Effector memory CD8-positive, alpha-beta T cell (primary cell): ENCODE measurements around the gene DNPEP.

ENCODE experiments used
- ATAC-seq: fragments of 150-1000 bp; cut with Tn5 transposase; replicated peaks from 2 replicates; pipeline ENCODE4 v1.10.0; 2021; ENCODE audit warnings: mild to moderate bottlenecking, moderate library complexity
- DNase-seq, 3 experiments: peaks; one replicate each; pipeline ENCODE4 v3.0.0; 2021
- H3K27ac Mint-ChIP-seq, 2 donors: one replicate each; pipeline ENCODE4 v1.8.0; 2022; ENCODE audit warnings: mild to moderate bottlenecking in 2 of 2, mixed read lengths in 2 of 2, moderate library complexity in 2 of 2
- H3K27me3 Mint-ChIP-seq, 2 donors: one replicate each; pipeline ENCODE4 v1.8.0; 2022; ENCODE audit warnings: mixed read lengths in 2 of 2
- H3K36me3 Mint-ChIP-seq: one replicate; pipeline ENCODE4 v1.8.0; 2022; ENCODE audit warnings: mild to moderate bottlenecking, moderate library complexity, mixed read lengths; ENCODE audit not compliant: insufficient read depth
- H3K4me1 Mint-ChIP-seq, 2 donors: one replicate each; pipeline ENCODE4 v1.8.0; 2022; ENCODE audit warnings: low read depth in 2 of 2, mixed read lengths in 2 of 2
- H3K4me3 Mint-ChIP-seq, 2 donors: one replicate each; pipeline ENCODE4 v1.8.0; 2022; ENCODE audit warnings: mild to moderate bottlenecking in 2 of 2, mixed read lengths in 2 of 2, moderate library complexity in 2 of 2
- H3K9me3 Mint-ChIP-seq, 2 donors: one replicate each; pipeline ENCODE4 v1.8.0; 2022; ENCODE audit warnings: mixed read lengths in 2 of 2
- total RNA-seq, 9 experiments: gene quantifications; one replicate each; lab custom pipeline; 2026; lab: John Stamatoyannopoulos, UW

Gene DNPEP
- 53.8 to 142 (median 80.0) reads per million in 9 experiments for total RNA-seq

GRCh38 chr2:219387306-219388120, at the start of gene DNPEP:
DNPEP (minus strand) TSS chr2:219387912; CDS start chr2:219387794, 118 bp downstream.
- no peaks in the 10 kb centered on the region for H3K9me3 Mint-ChIP-seq
- H3K27me3 Mint-ChIP-seq, result no peaks in the 10 kb centered on the region
- H3K36me3 Mint-ChIP-seq, result peaks cover 24% of the 10 kb centered on the region
- peak within 1 kb of the TSS; percentile 98 for H3K27ac Mint-ChIP-seq
- ATAC-seq (peak; percentile 58), DNase-seq (peak; percentile 91 to 94 (median 92))
- peaks cover 9 to 18% of the 10 kb centered on the region in 2 donors for H3K4me1 Mint-ChIP-seq
- H3K4me3 Mint-ChIP-seq, result peak within 1 kb of the TSS; percentile 94 to 95

GRCh38 chr2:219437141-219437540, 49.4 kb upstream of the DNPEP start:
- ATAC-seq (no peak), DNase-seq (no peak)
- H3K36me3 Mint-ChIP-seq, result no peaks in the 10 kb centered on the region
- no peaks in the 10 kb centered on the region for H3K9me3 Mint-ChIP-seq
- no peak overlapping the region for H3K27ac Mint-ChIP-seq
- peaks cover 33 to 35% of the 10 kb centered on the region in 2 donors for H3K27me3 Mint-ChIP-seq
- no peak overlapping the region for H3K4me3 Mint-ChIP-seq
- H3K4me1 Mint-ChIP-seq, result peaks cover 9% of the 10 kb centered on the region in 2 donors

GRCh38 chr2:219436491-219436890, 48.8 kb upstream of the DNPEP start:
- no peak overlapping the region for H3K4me3 Mint-ChIP-seq

GRCh38 chr2:219435701-219436100, 48.0 kb upstream of the DNPEP start:
- Mint-ChIP-seq H3K36me3 (no peaks in the 10 kb centered on the region), H3K4me1 (peaks cover 0 to under 1% of the 10 kb centered on the region in 2 donors), H3K27ac (no peak overlapping the region), H3K9me3 (no peaks in the 10 kb centered on the region), H3K27me3 (peaks cover 24 to 27% of the 10 kb centered on the region in 2 donors), H3K4me3 (no peak overlapping the region)
- DNase-seq (no peak), ATAC-seq (no peak)

More at GRCh38 chr2:219436491-219436890, 48.8 kb upstream of the DNPEP start:
- no peak overlapping the region for H3K27ac Mint-ChIP-seq
- peaks cover 31 to 35% of the 10 kb centered on the region in 2 donors for H3K27me3 Mint-ChIP-seq
- no peak for DNase-seq
- H3K4me1 Mint-ChIP-seq, result peaks cover 8% of the 10 kb centered on the region in 2 donors
- no peaks in the 10 kb centered on the region for H3K36me3 Mint-ChIP-seq
- no peak for ATAC-seq
- H3K9me3 Mint-ChIP-seq, result no peaks in the 10 kb centered on the region

- Mint-ChIP-seq H3K4me1 (no peaks in the 10 kb centered on the region), H3K4me3 (no peak within 1 kb of the TSS), H3K9me3 (no peaks in the 10 kb centered on the region), H3K27ac (no peak within 1 kb of the TSS), H3K27me3 (peaks cover 22 to 25% of the 10 kb centered on the region in 2 donors), H3K36me3 (no peaks in the 10 kb centered on the region)
- DNase-seq (no peak), ATAC-seq (peak; percentile 24)
Measured at GRCh38 chr2:219434718-219435525, 47.2 kb upstream of the DNPEP start, which contains the start of gene SPEG. SPEG (plus strand) TSS chr2:219434843; CDS start chr2:219434978, 135 bp downstream.

GRCh38 chr2:219434468-219434717, 46.7 kb upstream of the DNPEP start:
- peaks cover 22 to 25% of the 10 kb centered on the region in 2 donors for H3K27me3 Mint-ChIP-seq
- no peak overlapping the region for H3K4me3 Mint-ChIP-seq
- no peaks in the 10 kb centered on the region for H3K4me1 Mint-ChIP-seq
- H3K27ac Mint-ChIP-seq, result no peak overlapping the region
- no peaks in the 10 kb centered on the region for H3K36me3 Mint-ChIP-seq
- ATAC-seq (no peak), DNase-seq (no peak)
- no peaks in the 10 kb centered on the region for H3K9me3 Mint-ChIP-seq

- no peak overlapping the region for H3K4me3 Mint-ChIP-seq
- H3K4me1 Mint-ChIP-seq, result no peaks in the 10 kb centered on the region
- DNase-seq (no peak), ATAC-seq (no peak)
- no peak overlapping the region for H3K27ac Mint-ChIP-seq
- no peaks in the 10 kb centered on the region for H3K9me3 Mint-ChIP-seq
- H3K27me3 Mint-ChIP-seq, result peaks cover 22 to 30% of the 10 kb centered on the region in 2 donors
- H3K36me3 Mint-ChIP-seq, result no peaks in the 10 kb centered on the region
Measured at GRCh38 chr2:219433666-219434467, 46.2 kb upstream of the DNPEP start.

GRCh38 chr2:219430633-219431615, 43.2 kb upstream of the DNPEP start:
- Mint-ChIP-seq H3K9me3 (no peaks in the 10 kb centered on the region), H3K4me3 (no peak overlapping the region), H3K27me3 (peaks cover 29 to 41% of the 10 kb centered on the region in 2 donors), H3K36me3 (no peaks in the 10 kb centered on the region), H3K4me1 (no peaks in the 10 kb centered on the region), H3K27ac (no peak overlapping the region)
- no peak for DNase-seq
- no peak for ATAC-seq

- Mint-ChIP-seq H3K27ac (no peak overlapping the region), H3K27me3 (peaks cover 28 to 50% of the 10 kb centered on the region in 2 donors), H3K4me1 (no peaks in the 10 kb centered on the region), H3K36me3 (no peaks in the 10 kb centered on the region), H3K9me3 (no peaks in the 10 kb centered on the region), H3K4me3 (no peak overlapping the region)
- ATAC-seq (no peak), DNase-seq (no peak)
Measured at GRCh38 chr2:219429958-219430606, 42.4 kb upstream of the DNPEP start.

GRCh38 chr2:219428469-219428868, 40.8 kb upstream of the DNPEP start:
- H3K27me3 Mint-ChIP-seq, result peaks cover 36 to 56% of the 10 kb centered on the region in 2 donors
- no peak overlapping the region for H3K4me3 Mint-ChIP-seq
- no peaks in the 10 kb centered on the region for H3K9me3 Mint-ChIP-seq
- DNase-seq (no peak), ATAC-seq (no peak)
- no peak overlapping the region for H3K27ac Mint-ChIP-seq
- no peaks in the 10 kb centered on the region for H3K36me3 Mint-ChIP-seq
- no peaks in the 10 kb centered on the region for H3K4me1 Mint-ChIP-seq

GRCh38 chr2:219426534-219427136, 38.9 kb upstream of the DNPEP start:
- H3K9me3 Mint-ChIP-seq, result no peaks in the 10 kb centered on the region
- H3K4me1 Mint-ChIP-seq, result no peaks in the 10 kb centered on the region
- no peak for DNase-seq
- peaks cover 37 to 51% of the 10 kb centered on the region in 2 donors for H3K27me3 Mint-ChIP-seq
- no peak overlapping the region for H3K4me3 Mint-ChIP-seq
- H3K36me3 Mint-ChIP-seq, result no peaks in the 10 kb centered on the region
- ATAC-seq, result no peak
- no peak overlapping the region for H3K27ac Mint-ChIP-seq

- Mint-ChIP-seq H3K4me1 (no peaks in the 10 kb centered on the region), H3K27me3 (peaks cover 41 to 57% of the 10 kb centered on the region in 2 donors), H3K9me3 (no peaks in the 10 kb centered on the region), H3K27ac (no peak overlapping the region), H3K36me3 (no peaks in the 10 kb centered on the region), H3K4me3 (no peak overlapping the region)
- ATAC-seq, result no peak
- no peak for DNase-seq
Measured at GRCh38 chr2:219426068-219426443, 38.3 kb upstream of the DNPEP start.
